ENCODE results near the gene MTF2. TPM values are rescaled to one million over a fixed set of nuclear protein-coding genes. Genes with fewer than 3 reads are reported as not detected.

Gene MTF2
- total RNA-seq, 1 experiment from 2014 or later, result 110 TPM

- Histone ChIP-seq H3K56ac (ENCODE audit: insufficient read length, low read depth, low read length) (no peak overlapping the region), H3K4me2 (ENCODE audit: insufficient read depth, insufficient read length, low read length) (no peak overlapping the region), H4K8ac (replicated peaks; ENCODE audit: insufficient read length, low read depth, low read length) (no peak overlapping the region), H3K27ac (ENCODE audit: insufficient read length, low read depth, low read length) (no peak overlapping the region), H4K91ac (ENCODE audit: insufficient read length, low read depth, low read length) (no peak overlapping the region), H2BK20ac (ENCODE audit: low read depth, low read length, poor library complexity, severe bottlenecking) (no peak overlapping the region), H2BK120ac (ENCODE audit: low read depth, low read length, poor library complexity, severe bottlenecking) (no peak overlapping the region), H3K27me3 (ENCODE audit: insufficient read depth, low read length) (no peaks in the 10 kb centered on the region), H3T11ph (ENCODE audit: low read length) (no peak overlapping the region), H3K79me2 (ENCODE audit: insufficient read depth, low read length) (no peaks in the 10 kb centered on the region), H3K9me3 (ENCODE audit: control insufficient read depth, low read depth, low read length) (no peaks in the 10 kb centered on the region), H3K4me1 (ENCODE audit: insufficient read depth, low read length) (no peaks in the 10 kb centered on the region), H2AFZ (ENCODE audit: low read length) (no peak overlapping the region), H2AK5ac (ENCODE audit: insufficient read length, low read length) (no peak overlapping the region), H3K23ac (ENCODE audit: insufficient read length, low read depth, low read length) (no peak overlapping the region), H2BK15ac (ENCODE audit: low read depth, low read length) (no peak overlapping the region), H3K9ac (ENCODE audit: extremely low read depth, insufficient read length, low read length) (no peak overlapping the region), H3K79me1 (ENCODE audit: insufficient read depth, low read depth, low read length, poor library complexity, severe bottlenecking) (peaks cover 2% of the 10 kb centered on the region), H4K5ac (ENCODE audit: insufficient read length, low read depth, low read length) (no peak overlapping the region), H3K18ac (ENCODE audit: insufficient read length, low read depth, low read length) (no peak overlapping the region), H2BK12ac (ENCODE audit: insufficient read length, low read depth, low read length) (no peak overlapping the region), H3K14ac (ENCODE audit: insufficient read depth, low read length) (no peak overlapping the region), H3K4ac (ENCODE audit: low read depth, low read length) (no peak overlapping the region), H3K23me2 (ENCODE audit: insufficient read length, low read depth, low read length, poor library complexity, severe bottlenecking) (no peaks in the 10 kb centered on the region), H2BK5ac (ENCODE audit: insufficient read length, low read length) (no peak overlapping the region), H4K20me1 (ENCODE audit: control insufficient read depth, insufficient read depth, insufficient read length) (no peaks in the 10 kb centered on the region)
- Mint-ChIP-seq H3K36me3 (ENCODE audit: insufficient read depth in 1 of 3, low read depth in 3 of 3) (peaks cover 23 to 65% (median 61%) of the 10 kb centered on the region in 3 experiments; a peak in 6 of 7 replicates), H3K27me3 (ENCODE audit: low read depth) (no peaks in the 10 kb centered on the region), H3K4me1 (no peaks in the 10 kb centered on the region), H3K9me3 (no peaks in the 10 kb centered on the region), H3K4me3 (no peak overlapping the region), H3K27ac (peak overlapping the region in 1 of 3 experiments; percentile 11; a peak in 1 of 7 replicates)
- DNase-seq, result no peak
- TF ChIP-seq CTCF (conservative IDR thresholded peaks at IDR 0.05), result no peak
- WGBS (ENCODE audit: extremely low coverage, insufficient read length, low lambda C conversion rate), result no CpG with 5 or more reads among the region's 5 CpGs
These were observed 57.4 kb downstream of the MTF2 start for GRCh38 chr1:93136445-93136844.
